ENCODE data around the gene SSR3. TPM values are rescaled to one million over a fixed set of nuclear protein-coding genes. Genes with fewer than 3 reads are reported as not detected.

The SSR3 gene
- total and polyA plus RNA-seq, 2 donors (not counting 3 experiments of a cell fraction or from before 2014, with no cell fraction given), result 155 to 355 TPM

- FAIRE-seq, result no peak
- H3K9ac ChIP-seq (replicated peaks; ENCODE audit: extremely low read depth, insufficient read depth, low read length), result no peak overlapping the region
- no peaks in the 10 kb centered on the region for H3K36me3 ChIP-seq (ENCODE audit: control insufficient read depth in 2 of 2, extremely low read depth in 1 of 2, insufficient read depth in 2 of 2, low read length in 2 of 2)
Measured at GRCh38 chr3:156527060-156527459, 27.9 kb downstream of the SSR3 start.

More at GRCh38 chr3:156527060-156527459, 27.9 kb downstream of the SSR3 start:
- H3K27ac ChIP-seq (ENCODE audit: insufficient read depth, low read depth, low read length), result no peak overlapping the region
- H3K79me2 ChIP-seq (ENCODE audit: control insufficient read depth, insufficient read depth, low read length), result no peaks in the 10 kb centered on the region
- no peak overlapping the region for H3K4me3 ChIP-seq (replicated peaks in 1 of 3; ENCODE audit: insufficient read depth in 1 of 3, low read depth in 1 of 3, low read length in 3 of 3)
- no peaks in the 10 kb centered on the region for H4K20me1 ChIP-seq (replicated peaks; ENCODE audit: control insufficient read depth, extremely low read depth, insufficient read depth, low read length)
- no peak for TF ChIP-seq GATA2 (IDR thresholded peaks at IDR 0.05; ENCODE audit: insufficient read depth, insufficient read length, low read depth, low read length)
- no peak for TF ChIP-seq EZH2 (IDR thresholded peaks at IDR 0.05; ENCODE audit: borderline replicate concordance, low read depth, low read length, severe bottlenecking)
- no peak for TF ChIP-seq MYC (IDR thresholded peaks at IDR 0.05; ENCODE audit: low read depth, low read length)
- no peak for TF ChIP-seq FOS (IDR thresholded peaks at IDR 0.05; ENCODE audit: borderline replicate concordance, insufficient read depth, low read length)
- TF ChIP-seq JUN (IDR thresholded peaks at IDR 0.05; ENCODE audit: borderline replicate concordance, insufficient read depth, insufficient read length, low read depth), result no peak
- no peak for TF ChIP-seq MAX (IDR thresholded peaks at IDR 0.05; ENCODE audit: insufficient read depth, insufficient read length)
- no peak for TF ChIP-seq CTCF (IDR thresholded peaks at IDR 0.05; ENCODE audit: extremely low read depth in 1 of 2, insufficient read depth in 1 of 2, low read depth in 1 of 2, low read length in 2 of 2)
- TF ChIP-seq POLR2A (IDR thresholded peaks at IDR 0.05; ENCODE audit: low read depth, low read length), result no peak
- no peak for TF ChIP-seq POLR2AphosphoS5 (IDR thresholded peaks at IDR 0.05; ENCODE audit: insufficient read depth, low read depth, low read length)
- CTCF ChIA-PET, result interaction anchor here (1.0 to 3.4 kb wide), 5 partner anchors 8 to 377 kb away, joined by 3 to 24 read pairs (median 5); no protein-coding TSS in a partner anchor
- H3K9me3 ChIP-seq (replicated peaks; ENCODE audit: control insufficient read depth, insufficient read depth, low read length), result no peaks in the 10 kb centered on the region
- H3K27me3 ChIP-seq (ENCODE audit: control insufficient read depth in 2 of 2, insufficient read depth in 2 of 2, low read length in 2 of 2), result no peaks in the 10 kb centered on the region
- no peak overlapping the region for H2AFZ ChIP-seq (ENCODE audit: low read depth, low read length)
- POLR2A ChIA-PET, result no interaction called here
- H3K9me1 ChIP-seq (replicated peaks; ENCODE audit: control insufficient read depth, extremely low read depth, insufficient read depth, low read length), result no peaks in the 10 kb centered on the region
- DNase-seq (ENCODE audit: low read depth, low spot score), result no peak
- no TSS peak for BruUV-seq (replicated peaks)
- intact Hi-C loops (cut with micrococcal nuclease) (no loop called here), dilution Hi-C loops (cut with MboI; ENCODE audit: extremely low pct_ligation_motif_present, low sequenced_read_pairs) (no loop called here)
- no peaks in the 10 kb centered on the region for H3K4me1 ChIP-seq (ENCODE audit: control insufficient read depth, extremely low read depth, insufficient read depth, low read length)
- H3K4me2 ChIP-seq (ENCODE audit: insufficient read depth, low read length), result no peak overlapping the region
